Gastrocnemius medialis (tissue), 4 donors: ENCODE measurements around the gene ZNF418.
"Not testable (repeated sequence)": the region's sequence is repeated elsewhere in the genome, so short reads cannot be mapped to it uniquely, and the experiment has no call there.

Source experiments
- POLR2A ChIP-seq, 2 donors: fragments of 450-650 bp; IDR thresholded peaks; one replicate each; pipeline ENCODE4 v1.6.1; 2017; ENCODE audit warnings: antibody characterized with exemption in 2 of 2, mild to moderate bottlenecking in 2 of 2, moderate library complexity in 2 of 2
- TF ChIP-seq, protein P1 (sequence below), 5 experiments: fragments of 450-650 bp in 3 of 5; fragments of 200-600 bp in 2 of 5; sonication (generic) in 2 of 5; IDR thresholded peaks in 4 of 5; conservative IDR thresholded peaks in 1 of 5; 1 replicate in 4 of 5; 2 replicates in 1 of 5; pipeline ENCODE4 v1.5.1; 2016 to 2019; ENCODE audit warnings: antibody characterized with exemption in 5 of 5, mild to moderate bottlenecking in 3 of 5, moderate library complexity in 3 of 5

DNA sequence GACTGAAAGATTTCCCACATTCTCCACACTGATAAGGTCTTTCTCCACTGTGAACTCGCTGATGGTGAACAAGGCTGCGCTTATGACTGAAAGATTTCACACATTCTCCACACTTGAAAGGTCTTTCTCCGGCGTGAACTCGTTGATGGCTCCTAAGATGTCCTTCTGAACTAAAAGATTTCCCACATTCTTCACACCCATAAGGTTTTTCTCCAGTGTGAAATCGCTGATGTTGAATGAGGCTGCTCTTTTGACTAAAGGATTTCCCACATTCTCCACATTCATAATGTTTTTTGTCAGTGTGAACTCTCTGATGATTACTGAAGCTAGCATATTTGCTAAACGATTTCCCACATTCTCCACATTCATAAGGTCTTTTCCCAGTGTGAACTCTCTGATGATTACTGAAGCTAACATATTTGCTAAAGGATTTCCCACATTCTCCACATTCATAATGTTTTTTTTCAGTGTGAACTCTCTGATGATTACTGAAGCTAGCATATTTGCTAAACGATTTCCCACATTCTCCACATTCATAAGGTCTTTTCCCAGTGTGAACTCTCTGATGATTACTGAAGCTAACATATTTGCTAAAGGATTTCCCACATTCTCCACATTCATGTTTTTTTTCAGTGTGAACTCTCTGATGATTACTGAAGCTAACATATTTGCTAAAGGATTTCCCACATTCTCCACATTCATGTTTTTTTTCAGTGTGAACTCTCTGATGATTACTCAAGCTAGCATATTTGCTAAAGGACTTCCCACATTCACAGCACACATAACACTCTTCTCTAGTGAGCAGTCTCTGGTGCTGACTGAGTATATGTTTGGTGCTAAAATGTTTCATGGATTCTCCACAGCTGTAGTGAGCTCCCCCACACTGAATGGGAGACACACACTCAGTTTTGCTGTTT is 61.1 kb downstream of the ZNF418 start:
- TF ChIP-seq, protein P1, sequence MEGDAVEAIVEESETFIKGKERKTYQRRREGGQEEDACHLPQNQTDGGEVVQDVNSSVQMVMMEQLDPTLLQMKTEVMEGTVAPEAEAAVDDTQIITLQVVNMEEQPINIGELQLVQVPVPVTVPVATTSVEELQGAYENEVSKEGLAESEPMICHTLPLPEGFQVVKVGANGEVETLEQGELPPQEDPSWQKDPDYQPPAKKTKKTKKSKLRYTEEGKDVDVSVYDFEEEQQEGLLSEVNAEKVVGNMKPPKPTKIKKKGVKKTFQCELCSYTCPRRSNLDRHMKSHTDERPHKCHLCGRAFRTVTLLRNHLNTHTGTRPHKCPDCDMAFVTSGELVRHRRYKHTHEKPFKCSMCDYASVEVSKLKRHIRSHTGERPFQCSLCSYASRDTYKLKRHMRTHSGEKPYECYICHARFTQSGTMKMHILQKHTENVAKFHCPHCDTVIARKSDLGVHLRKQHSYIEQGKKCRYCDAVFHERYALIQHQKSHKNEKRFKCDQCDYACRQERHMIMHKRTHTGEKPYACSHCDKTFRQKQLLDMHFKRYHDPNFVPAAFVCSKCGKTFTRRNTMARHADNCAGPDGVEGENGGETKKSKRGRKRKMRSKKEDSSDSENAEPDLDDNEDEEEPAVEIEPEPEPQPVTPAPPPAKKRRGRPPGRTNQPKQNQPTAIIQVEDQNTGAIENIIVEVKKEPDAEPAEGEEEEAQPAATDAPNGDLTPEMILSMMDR (IDR thresholded peaks at IDR 0.05 in 4 of 5, conservative IDR thresholded peaks at IDR 0.05 in 1 of 5): not testable (repeated sequence)
- not testable (repeated sequence) for TF ChIP-seq POLR2A (IDR thresholded peaks at IDR 0.05)
